Astrocyte (in vitro differentiated cells and primary cell): ENCODE results near the gene ZBTB9. TPM values are rescaled to one million over a fixed set of nuclear protein-coding genes. Genes with fewer than 3 reads are reported as not detected.

ENCODE experiments used
- DNase-seq: peaks from one replicate; pipeline ENCODE4 v3.0.0-alpha.2; 2010; ENCODE audit warnings: low read depth
- FAIRE-seq: peaks from 2 replicates; lab custom pipeline; 2011; peaks lifted over from hg19 to GRCh38; lab: Jason Lieb, UNC
- H2AFZ ChIP-seq: 2 replicates; pipeline ENCODE4 v1.6.0; 2012; ENCODE audit warnings: low read depth, low read length, inconsistent platforms
- H3K27ac ChIP-seq: 2 replicates; pipeline ENCODE4 v1.5.1; 2011; ENCODE audit warnings: low read depth, low read length, inconsistent platforms
- H3K27me3 ChIP-seq: 2 replicates; pipeline ENCODE4 v1.6.0; 2011; ENCODE audit warnings: low read length, inconsistent platforms; ENCODE audit not compliant: insufficient read depth
- H3K36me3 ChIP-seq: 2 replicates; pipeline ENCODE4 v1.5.1; 2011; ENCODE audit warnings: low read length, inconsistent platforms; ENCODE audit not compliant: insufficient read depth
- H3K4me1 ChIP-seq: 2 replicates; pipeline ENCODE4 v1.5.1; 2011; ENCODE audit warnings: low read length, inconsistent platforms; ENCODE audit not compliant: insufficient read depth
- H3K4me2 ChIP-seq: 2 replicates; pipeline ENCODE4 v1.6.0; 2012; ENCODE audit warnings: low read length, inconsistent platforms
- H3K4me3 ChIP-seq: 2 replicates; pipeline ENCODE4 v1.5.1; 2011; ENCODE audit warnings: low read depth, mild to moderate bottlenecking, low read length, inconsistent platforms; ENCODE audit not compliant: insufficient read depth
- H3K79me2 ChIP-seq: 2 replicates; pipeline ENCODE4 v1.6.0; 2012; ENCODE audit warnings: mild to moderate bottlenecking, low read length, inconsistent platforms; ENCODE audit not compliant: insufficient read depth
- H3K9ac ChIP-seq: 2 replicates; pipeline ENCODE4 v1.6.0; 2012; ENCODE audit warnings: mild to moderate bottlenecking, low read length, inconsistent platforms
- H3K9me3 ChIP-seq: 2 replicates; pipeline ENCODE4 v1.5.1; 2012; ENCODE audit warnings: low read depth, mild to moderate bottlenecking, low read length, inconsistent platforms; ENCODE audit not compliant: insufficient read depth
- H4K20me1 ChIP-seq: 2 replicates; pipeline ENCODE4 v1.6.0; 2012; ENCODE audit warnings: low read length, inconsistent platforms; ENCODE audit not compliant: insufficient read depth
- H3K27ac Mint-ChIP-seq: one replicate; pipeline ENCODE4 v1.8.0; 2021; ENCODE audit warnings: mild to moderate bottlenecking, mixed read lengths; ENCODE audit not compliant: unreplicated experiment
- H3K27me3 Mint-ChIP-seq: one replicate; pipeline ENCODE4 v1.8.0; 2021; ENCODE audit warnings: low read depth, mixed read lengths; ENCODE audit not compliant: unreplicated experiment
- H3K36me3 Mint-ChIP-seq: one replicate; pipeline ENCODE4 v1.8.0; 2021; ENCODE audit warnings: low read depth, mixed read lengths; ENCODE audit not compliant: unreplicated experiment
- H3K4me1 Mint-ChIP-seq: one replicate; pipeline ENCODE4 v1.8.0; 2021; ENCODE audit warnings: low read depth, mixed read lengths; ENCODE audit not compliant: unreplicated experiment
- H3K4me3 Mint-ChIP-seq: one replicate; pipeline ENCODE4 v1.8.0; 2021; ENCODE audit warnings: mild to moderate bottlenecking, moderate library complexity, mixed read lengths; ENCODE audit not compliant: unreplicated experiment
- H3K9me3 Mint-ChIP-seq: one replicate; pipeline ENCODE4 v1.8.0; 2021; ENCODE audit warnings: mild to moderate bottlenecking, mixed read lengths; ENCODE audit not compliant: unreplicated experiment
- EZH2 ChIP-seq: IDR thresholded peaks from 2 replicates; pipeline ENCODE4 v1.6.1; 2012; ENCODE audit warnings: mild to moderate bottlenecking, low read length, inconsistent platforms; ENCODE audit not compliant: insufficient read depth
- total RNA-seq: library from RNA; stranded (reverse); gene quantifications from 2 replicates; pipeline ENCODE4 v1.2.1, GENCODE V29; 2021
- TF ChIP-seq, protein P1 (sequence below): IDR thresholded peaks from 2 replicates; pipeline ENCODE4 v1.5.1; 2011; ENCODE audit warnings: low read depth, mild to moderate bottlenecking, inconsistent platforms, low read length, moderate library complexity; ENCODE audit not compliant: insufficient read depth

The ZBTB9 gene
- total RNA-seq, 1 donor from 2014 or later = 10.4 TPM

DNA sequence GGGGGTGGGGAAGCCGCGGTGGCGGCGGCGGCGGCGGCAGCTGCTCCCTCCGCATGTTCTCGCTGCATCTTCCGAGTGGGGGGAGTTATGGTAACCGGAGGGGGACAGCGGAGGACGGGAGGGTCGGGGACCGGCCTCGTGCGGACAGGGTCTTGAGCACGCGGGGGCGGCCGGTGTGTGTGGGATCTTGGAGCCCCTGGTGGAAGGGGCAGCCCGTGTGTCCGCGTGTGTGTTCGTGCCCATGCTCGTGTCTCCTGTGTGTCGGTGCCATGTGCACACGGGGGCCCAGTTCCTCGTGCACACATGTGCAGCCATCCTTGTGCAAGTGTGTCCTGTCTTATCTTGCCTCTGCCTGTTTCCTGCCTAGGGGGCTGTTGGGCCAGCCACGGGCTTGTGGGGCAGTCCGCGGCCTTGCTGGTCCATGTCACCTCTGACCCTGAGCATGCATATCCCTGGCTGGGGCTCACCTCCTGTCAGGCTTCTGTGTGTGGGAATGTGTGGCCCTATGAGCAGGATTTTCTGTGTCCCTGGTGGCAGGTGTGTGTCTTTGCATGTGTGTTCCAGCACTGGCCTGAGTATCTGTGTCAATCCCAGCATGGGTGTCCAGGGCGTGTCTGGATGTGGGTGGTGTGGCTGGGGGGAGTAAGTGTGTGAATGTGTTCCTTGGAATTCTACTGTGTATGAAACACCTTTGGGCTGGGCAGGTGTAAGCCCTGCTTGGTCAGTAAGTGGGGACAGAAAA is 26.0 kb upstream of the ZBTB9 start:
- no peak for DNase-seq
- Mint-ChIP-seq H3K27me3 (no peaks in the 10 kb centered on the region), H3K4me1 (peaks cover 67% of the 10 kb centered on the region), H3K27ac (peak overlapping the region; percentile 93), H3K36me3 (peaks cover 5% of the 10 kb centered on the region), H3K9me3 (no peaks in the 10 kb centered on the region), H3K4me3 (peak overlapping the region; percentile 91)
- H4K20me1 ChIP-seq = peaks cover 57% of the 10 kb centered on the region
- peaks cover 43% of the 10 kb centered on the region for H3K79me2 ChIP-seq
- peaks cover 50% of the 10 kb centered on the region for H3K4me1 ChIP-seq
- no peaks in the 10 kb centered on the region for H3K36me3 ChIP-seq
- no peak overlapping the region for H2AFZ ChIP-seq
- H3K9me3 ChIP-seq = no peaks in the 10 kb centered on the region
- peak overlapping the region; percentile 58 for H3K4me3 ChIP-seq
- no peak overlapping the region for H3K27ac ChIP-seq
- H3K4me2 ChIP-seq = peak overlapping the region; percentile 100
- H3K9ac ChIP-seq = peak overlapping the region; percentile 60
- no peak for FAIRE-seq
- TF ChIP-seq EZH2 = no peak
- TF ChIP-seq, protein P1, sequence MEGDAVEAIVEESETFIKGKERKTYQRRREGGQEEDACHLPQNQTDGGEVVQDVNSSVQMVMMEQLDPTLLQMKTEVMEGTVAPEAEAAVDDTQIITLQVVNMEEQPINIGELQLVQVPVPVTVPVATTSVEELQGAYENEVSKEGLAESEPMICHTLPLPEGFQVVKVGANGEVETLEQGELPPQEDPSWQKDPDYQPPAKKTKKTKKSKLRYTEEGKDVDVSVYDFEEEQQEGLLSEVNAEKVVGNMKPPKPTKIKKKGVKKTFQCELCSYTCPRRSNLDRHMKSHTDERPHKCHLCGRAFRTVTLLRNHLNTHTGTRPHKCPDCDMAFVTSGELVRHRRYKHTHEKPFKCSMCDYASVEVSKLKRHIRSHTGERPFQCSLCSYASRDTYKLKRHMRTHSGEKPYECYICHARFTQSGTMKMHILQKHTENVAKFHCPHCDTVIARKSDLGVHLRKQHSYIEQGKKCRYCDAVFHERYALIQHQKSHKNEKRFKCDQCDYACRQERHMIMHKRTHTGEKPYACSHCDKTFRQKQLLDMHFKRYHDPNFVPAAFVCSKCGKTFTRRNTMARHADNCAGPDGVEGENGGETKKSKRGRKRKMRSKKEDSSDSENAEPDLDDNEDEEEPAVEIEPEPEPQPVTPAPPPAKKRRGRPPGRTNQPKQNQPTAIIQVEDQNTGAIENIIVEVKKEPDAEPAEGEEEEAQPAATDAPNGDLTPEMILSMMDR = peak; percentile 37
- H3K27me3 ChIP-seq = no peaks in the 10 kb centered on the region

DNA sequence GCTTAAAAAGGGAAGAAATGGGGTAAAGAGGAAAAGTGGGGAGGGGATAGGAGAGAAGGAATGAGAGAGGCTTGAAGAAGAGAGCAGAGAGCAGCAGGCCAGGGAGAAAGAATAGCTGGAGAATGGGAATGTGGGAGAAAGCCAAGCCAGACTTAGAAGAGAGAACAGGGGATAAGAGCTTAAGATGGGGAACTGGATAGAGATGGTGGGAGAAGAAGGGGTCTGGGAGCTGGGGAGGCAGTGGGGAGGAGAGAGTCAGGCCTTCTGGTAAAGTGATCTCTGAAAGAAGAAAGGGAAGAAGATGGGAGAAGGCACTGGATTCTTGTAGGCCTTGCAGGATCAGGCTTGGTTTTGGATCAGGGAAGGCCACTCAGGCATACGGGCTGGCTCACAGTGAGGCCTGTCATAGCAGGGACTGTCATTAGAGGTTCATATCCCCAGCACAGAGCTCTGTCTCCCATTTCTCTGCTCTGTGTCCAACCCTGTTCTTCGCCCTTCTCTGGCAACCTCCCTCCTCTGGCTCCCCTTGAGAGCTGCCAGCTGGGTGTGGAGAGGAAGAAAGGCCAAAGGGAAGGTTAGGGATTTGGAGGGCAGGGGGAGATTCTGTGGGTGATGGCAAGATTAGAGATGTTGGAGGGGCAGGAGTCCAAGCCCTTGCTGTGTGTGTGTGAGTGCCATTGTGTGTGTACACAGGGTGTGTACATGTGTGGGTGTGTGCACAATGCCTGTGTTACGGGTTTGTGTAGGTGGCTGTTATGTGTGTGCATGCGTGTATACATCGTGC is 25.2 kb upstream of the ZBTB9 start:
- H3K4me3 ChIP-seq = no peak overlapping the region
- H3K4me1 ChIP-seq = peaks cover 56% of the 10 kb centered on the region
- H4K20me1 ChIP-seq = peaks cover 61% of the 10 kb centered on the region
- H3K79me2 ChIP-seq = peaks cover 38% of the 10 kb centered on the region
- Mint-ChIP-seq H3K9me3 (no peaks in the 10 kb centered on the region), H3K27ac (peak overlapping the region; percentile 93), H3K36me3 (peaks cover 5% of the 10 kb centered on the region), H3K4me1 (peaks cover 69% of the 10 kb centered on the region), H3K4me3 (peak overlapping the region; percentile 91), H3K27me3 (no peaks in the 10 kb centered on the region)
- H3K9ac ChIP-seq = peak overlapping the region; percentile 60
- H3K4me2 ChIP-seq = peak overlapping the region; percentile 100
- no peaks in the 10 kb centered on the region for H3K36me3 ChIP-seq
- no peak overlapping the region for H3K27ac ChIP-seq
- no peak for DNase-seq
- no peak overlapping the region for H2AFZ ChIP-seq
- TF ChIP-seq, protein P1 = no peak
- no peak for TF ChIP-seq EZH2
- no peaks in the 10 kb centered on the region for H3K27me3 ChIP-seq
- H3K9me3 ChIP-seq = no peaks in the 10 kb centered on the region
- no peak for FAIRE-seq
